Astrocyte (in vitro differentiated cells and primary cell): ENCODE measurements around the gene CRTC1.

Source experiments
- CTCF ChIP-seq: IDR thresholded peaks from 2 replicates; pipeline ENCODE4 v1.5.1; 2011; ENCODE audit warnings: low read depth, mild to moderate bottlenecking, inconsistent platforms, low read length, moderate library complexity; ENCODE audit not compliant: insufficient read depth
- EZH2 ChIP-seq: IDR thresholded peaks from 2 replicates; pipeline ENCODE4 v1.6.1; 2012; ENCODE audit warnings: mild to moderate bottlenecking, low read length, inconsistent platforms; ENCODE audit not compliant: insufficient read depth

- no peak for TF ChIP-seq CTCF
- TF ChIP-seq EZH2, result no peak
Measured at GRCh38 chr19:18760440-18761383, 77.2 kb downstream of the CRTC1 start.
